ENCODE measurements around the gene MAGEC1. TPM values are rescaled to one million over a fixed set of nuclear protein-coding genes. Genes with fewer than 3 reads are reported as not detected.

MAGEC1 gene
- total RNA-seq, 1 donor from 2014 or later = not detected

- no peaks in the 10 kb centered on the region for H3K4me1 Mint-ChIP-seq
- Histone ChIP-seq H3K79me2 (ENCODE audit: low read depth) (no peaks in the 10 kb centered on the region), H3K36me3 (no peaks in the 10 kb centered on the region), H3K4me2 (no peak overlapping the region), H2AFZ (replicated peaks) (no peak overlapping the region), H3K4me3 (no peak overlapping the region), H4K20me1 (ENCODE audit: low read depth) (no peaks in the 10 kb centered on the region), H3K4me1 (no peaks in the 10 kb centered on the region), H3K27me3 (no peaks in the 10 kb centered on the region), H3K9me3 (ENCODE audit: low read depth) (peaks cover 5% of the 10 kb centered on the region), H3K9ac (no peak overlapping the region), H3F3A (ENCODE audit: low read depth) (no peaks in the 10 kb centered on the region), H3K27ac (no peak overlapping the region)
- H3K4me3 Mint-ChIP-seq = no peak overlapping the region
- H3K9me3 Mint-ChIP-seq = no peaks in the 10 kb centered on the region
- no peak overlapping the region for H3K27ac Mint-ChIP-seq
- no peak for DNase-seq (ENCODE audit: low spot score)
- no peaks in the 10 kb centered on the region for H3K27me3 Mint-ChIP-seq (ENCODE audit: insufficient read depth, low read depth)
- no peaks in the 10 kb centered on the region for H3K36me3 Mint-ChIP-seq
- TF ChIP-seq EZH2 (IDR thresholded peaks at IDR 0.05) = no peak
- TF ChIP-seq, protein P1, sequence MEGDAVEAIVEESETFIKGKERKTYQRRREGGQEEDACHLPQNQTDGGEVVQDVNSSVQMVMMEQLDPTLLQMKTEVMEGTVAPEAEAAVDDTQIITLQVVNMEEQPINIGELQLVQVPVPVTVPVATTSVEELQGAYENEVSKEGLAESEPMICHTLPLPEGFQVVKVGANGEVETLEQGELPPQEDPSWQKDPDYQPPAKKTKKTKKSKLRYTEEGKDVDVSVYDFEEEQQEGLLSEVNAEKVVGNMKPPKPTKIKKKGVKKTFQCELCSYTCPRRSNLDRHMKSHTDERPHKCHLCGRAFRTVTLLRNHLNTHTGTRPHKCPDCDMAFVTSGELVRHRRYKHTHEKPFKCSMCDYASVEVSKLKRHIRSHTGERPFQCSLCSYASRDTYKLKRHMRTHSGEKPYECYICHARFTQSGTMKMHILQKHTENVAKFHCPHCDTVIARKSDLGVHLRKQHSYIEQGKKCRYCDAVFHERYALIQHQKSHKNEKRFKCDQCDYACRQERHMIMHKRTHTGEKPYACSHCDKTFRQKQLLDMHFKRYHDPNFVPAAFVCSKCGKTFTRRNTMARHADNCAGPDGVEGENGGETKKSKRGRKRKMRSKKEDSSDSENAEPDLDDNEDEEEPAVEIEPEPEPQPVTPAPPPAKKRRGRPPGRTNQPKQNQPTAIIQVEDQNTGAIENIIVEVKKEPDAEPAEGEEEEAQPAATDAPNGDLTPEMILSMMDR (IDR thresholded peaks at IDR 0.05) = no peak
- no peak for TF ChIP-seq EZH2phosphoT487 (IDR thresholded peaks at IDR 0.05)
These were observed 30.5 kb downstream of the MAGEC1 start for GRCh38 chrX:141934059-141934641.

DNA sequence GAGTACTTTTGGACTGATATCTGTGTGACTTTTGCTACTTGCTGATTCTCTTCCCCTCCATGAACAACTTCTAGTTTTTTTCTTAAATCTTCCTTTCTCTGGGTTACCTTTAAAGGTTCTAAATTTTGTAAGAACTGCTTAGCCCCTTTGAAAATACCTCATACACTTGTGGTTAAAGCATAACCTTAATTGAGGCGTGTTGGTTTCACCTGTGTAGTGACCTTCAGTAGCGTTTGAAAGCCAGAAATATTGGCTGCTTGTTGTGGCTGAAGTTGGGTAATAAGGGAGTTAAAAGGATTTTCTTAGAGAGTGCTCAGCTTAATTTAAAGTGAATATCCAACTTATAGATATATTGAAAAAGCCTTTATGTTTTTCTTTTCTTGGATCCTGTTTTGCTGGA lies 32.0 kb downstream of the MAGEC1 start:
- H3K4me1 Mint-ChIP-seq = no peaks in the 10 kb centered on the region
- Histone ChIP-seq H3K36me3 (no peaks in the 10 kb centered on the region), H3K9ac (no peak overlapping the region), H3K4me3 (no peak overlapping the region), H3K27me3 (no peaks in the 10 kb centered on the region), H4K20me1 (ENCODE audit: low read depth) (no peaks in the 10 kb centered on the region), H2AFZ (replicated peaks) (no peak overlapping the region), H3F3A (ENCODE audit: low read depth) (no peaks in the 10 kb centered on the region), H3K4me1 (no peaks in the 10 kb centered on the region), H3K4me2 (no peak overlapping the region), H3K9me3 (ENCODE audit: low read depth) (peaks cover 5% of the 10 kb centered on the region), H3K27ac (no peak overlapping the region), H3K79me2 (ENCODE audit: low read depth) (no peaks in the 10 kb centered on the region)
- H3K27ac Mint-ChIP-seq = no peak overlapping the region
- no peaks in the 10 kb centered on the region for H3K27me3 Mint-ChIP-seq (ENCODE audit: insufficient read depth, low read depth)
- no peaks in the 10 kb centered on the region for H3K9me3 Mint-ChIP-seq
- TF ChIP-seq EZH2 (IDR thresholded peaks at IDR 0.05) (no peak), EZH2phosphoT487 (IDR thresholded peaks at IDR 0.05) (no peak)
- TF ChIP-seq, protein P1 (IDR thresholded peaks at IDR 0.05) = no peak
- H3K36me3 Mint-ChIP-seq = no peaks in the 10 kb centered on the region
- H3K4me3 Mint-ChIP-seq = no peak overlapping the region
- no peak for DNase-seq (ENCODE audit: low spot score)

- no peaks in the 10 kb centered on the region for H3K27me3 Mint-ChIP-seq (ENCODE audit: insufficient read depth, low read depth)
- H3K27ac Mint-ChIP-seq = no peak overlapping the region
- TF ChIP-seq, protein P1 (IDR thresholded peaks at IDR 0.05) = peak; percentile 26
- no peak for TF ChIP-seq EZH2 (IDR thresholded peaks at IDR 0.05)
- Histone ChIP-seq H4K20me1 (ENCODE audit: low read depth) (no peaks in the 10 kb centered on the region), H3K79me2 (ENCODE audit: low read depth) (no peaks in the 10 kb centered on the region), H3F3A (ENCODE audit: low read depth) (no peaks in the 10 kb centered on the region), H3K4me3 (no peak overlapping the region), H3K27me3 (no peaks in the 10 kb centered on the region), H2AFZ (replicated peaks) (no peak overlapping the region), H3K9ac (no peak overlapping the region), H3K4me2 (no peak overlapping the region), H3K36me3 (no peaks in the 10 kb centered on the region), H3K27ac (no peak overlapping the region), H3K4me1 (no peaks in the 10 kb centered on the region), H3K9me3 (ENCODE audit: low read depth) (peaks cover 5% of the 10 kb centered on the region)
- H3K9me3 Mint-ChIP-seq = no peaks in the 10 kb centered on the region
- H3K4me3 Mint-ChIP-seq = no peak overlapping the region
- H3K4me1 Mint-ChIP-seq = no peaks in the 10 kb centered on the region
- no peaks in the 10 kb centered on the region for H3K36me3 Mint-ChIP-seq
- peak; percentile 2 for DNase-seq (ENCODE audit: low spot score)
These were observed 32.4 kb downstream of the MAGEC1 start for GRCh38 chrX:141936080-141936479.

Measured in neural progenitor cell (in vitro differentiated cells).